Measurements from ENCODE around the gene YEATS4.

YEATS4 gene

DNA sequence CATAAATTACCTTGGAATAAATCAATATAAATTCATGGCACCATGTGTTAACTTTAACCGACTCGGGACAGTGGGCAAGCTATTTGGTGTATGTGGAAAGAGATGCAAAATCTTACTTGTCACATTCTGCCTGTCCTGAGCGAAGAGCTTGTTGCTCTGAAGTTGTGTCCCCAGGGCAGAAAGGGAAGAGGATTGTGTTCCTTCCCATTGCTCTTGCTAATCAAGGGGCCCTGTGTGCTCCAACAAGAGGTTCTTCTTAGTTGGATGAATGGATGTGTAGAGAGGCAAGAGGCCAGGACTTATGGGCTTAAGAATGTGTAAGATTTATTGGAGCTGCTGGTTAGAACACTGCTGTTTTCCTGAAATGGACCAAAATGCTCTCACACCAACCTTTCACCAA, 74.1 kb downstream of the YEATS4 start:
- no peak for DNase-seq (ENCODE audit: low read depth in 2 of 2)

DNA sequence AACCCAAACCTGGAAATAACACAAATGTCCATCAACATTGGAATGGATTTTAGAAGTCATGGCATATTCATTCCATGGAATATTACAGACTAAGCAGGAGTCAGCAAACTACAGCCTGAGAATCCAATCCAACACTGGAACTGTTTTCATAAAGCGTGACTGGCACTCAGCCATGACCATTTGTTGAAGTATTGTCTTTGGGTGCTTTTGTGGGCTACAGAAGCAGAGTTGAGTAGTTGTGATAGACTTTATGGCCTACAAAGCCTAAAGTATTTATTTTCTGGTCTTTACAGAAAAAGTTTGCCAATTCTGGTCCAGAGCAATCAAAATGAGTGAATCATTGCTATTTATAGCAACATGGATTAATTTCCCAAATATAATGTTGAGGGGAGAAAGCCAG, 76.1 kb downstream of the YEATS4 start:
- peak; percentile 21 to 31 for DNase-seq (ENCODE audit: low read depth in 2 of 2)

DNA sequence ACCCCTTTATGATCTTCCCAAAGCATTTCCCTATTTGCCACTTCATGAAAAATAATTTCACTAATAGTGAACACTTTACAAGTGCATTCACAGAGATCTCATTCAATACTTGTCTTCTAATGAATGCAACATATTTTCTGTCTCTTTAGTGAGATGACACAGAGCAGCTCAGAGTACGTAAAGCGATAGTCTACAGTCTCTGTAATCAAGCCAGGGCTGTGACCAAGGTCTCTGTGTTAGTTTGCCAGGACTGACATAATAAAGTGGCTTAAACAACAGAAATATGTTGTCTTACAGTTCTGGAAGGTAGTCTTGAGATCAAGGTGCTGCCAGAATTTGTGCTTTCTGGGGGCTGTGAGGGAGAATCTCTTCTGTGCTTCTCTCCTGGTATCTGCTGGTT, 77.5 kb downstream of the YEATS4 start:
- no peak for DNase-seq (ENCODE audit: low read depth in 2 of 2)

DNA sequence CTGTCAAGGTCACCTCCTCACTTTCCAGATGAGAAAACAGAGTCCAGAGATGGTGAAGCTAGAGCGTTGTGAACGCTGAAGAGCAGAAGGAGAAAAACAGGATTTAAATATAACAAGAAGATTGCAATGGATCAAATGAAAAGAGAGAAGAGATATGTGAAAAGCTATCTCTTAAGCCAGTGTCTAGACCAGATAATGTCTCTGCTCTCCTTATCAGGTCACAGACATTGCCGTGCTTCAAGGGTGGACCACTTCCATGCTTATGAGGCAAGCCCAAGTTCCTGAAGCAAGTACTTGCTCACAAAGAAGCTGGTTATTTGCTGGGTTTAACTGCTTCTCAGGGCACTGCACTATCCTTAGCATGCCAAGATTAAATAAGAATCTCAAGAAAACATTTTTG, 79.0 kb downstream of the YEATS4 start:
- DNase-seq (ENCODE audit: low read depth in 2 of 2): no peak

DNA sequence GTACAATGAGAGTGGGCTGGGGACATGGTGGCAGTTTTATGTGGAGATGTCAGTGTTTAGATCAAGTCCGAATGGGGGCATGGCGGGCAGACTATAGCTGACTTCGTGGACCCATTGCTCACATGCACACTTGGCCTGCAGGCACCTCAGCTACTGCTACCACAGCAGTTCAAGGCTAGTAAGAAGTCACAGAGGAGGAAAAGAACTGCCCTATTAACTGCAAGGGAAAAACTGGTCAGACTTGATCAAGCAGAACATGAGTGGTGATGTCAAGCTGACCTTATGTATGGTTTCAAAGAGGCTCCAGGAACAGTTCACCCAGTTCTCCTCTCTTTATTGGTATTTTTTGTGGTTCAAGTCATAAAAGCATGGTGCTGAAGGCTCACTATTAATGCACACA, 80.5 kb downstream of the YEATS4 start:
- no peak for DNase-seq (ENCODE audit: low read depth in 2 of 2)

All from fibroblast of skin of left biceps (primary cell).